Lung microvascular endothelial cell (primary cell): ENCODE measurements around the gene RABL3. TPM values are rescaled to one million over a fixed set of nuclear protein-coding genes. Genes with fewer than 3 reads are reported as not detected.
"Not testable (repeated sequence)": the region's sequence is repeated elsewhere in the genome, so short reads cannot be mapped to it uniquely, and the experiment has no call there.

Source experiments
- DNase-seq, 2 donors: peaks; one replicate each; pipeline versions ENCODE4 v3.0.0 to v3.0.0-alpha.2; 2010; ENCODE audit warnings: low read depth in 2 of 2
- total RNA-seq: library from RNA; depleted of rRNA; stranded (reverse); fragments of >200 nt; gene quantifications from 2 replicates; pipeline ENCODE4 v1.2.1, GENCODE V29; 2014

RABL3 gene
- total RNA-seq, 1 donor from 2014 or later, result 6.7 TPM

DNA sequence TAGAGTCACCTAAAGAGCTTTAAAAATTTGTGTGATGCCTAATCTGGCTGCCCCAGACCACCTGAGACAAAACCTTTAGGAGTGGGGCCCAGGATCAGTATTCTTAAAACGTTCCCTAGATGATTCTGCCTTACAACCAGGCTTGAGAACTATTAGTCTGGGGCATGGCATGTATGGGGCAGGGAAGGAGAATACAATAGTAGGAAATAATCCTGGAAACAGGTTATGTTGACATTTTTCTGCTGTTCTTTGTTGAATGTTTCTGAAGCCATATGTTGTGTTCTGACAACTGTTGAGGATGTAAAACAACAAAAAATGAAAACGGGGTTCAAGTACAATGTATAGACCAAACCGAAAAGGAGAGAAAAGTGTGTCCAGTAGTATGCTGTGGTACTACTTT is 3.1 kb upstream of the RABL3 start:
- peak; percentile 26 to 55 for DNase-seq

DNA sequence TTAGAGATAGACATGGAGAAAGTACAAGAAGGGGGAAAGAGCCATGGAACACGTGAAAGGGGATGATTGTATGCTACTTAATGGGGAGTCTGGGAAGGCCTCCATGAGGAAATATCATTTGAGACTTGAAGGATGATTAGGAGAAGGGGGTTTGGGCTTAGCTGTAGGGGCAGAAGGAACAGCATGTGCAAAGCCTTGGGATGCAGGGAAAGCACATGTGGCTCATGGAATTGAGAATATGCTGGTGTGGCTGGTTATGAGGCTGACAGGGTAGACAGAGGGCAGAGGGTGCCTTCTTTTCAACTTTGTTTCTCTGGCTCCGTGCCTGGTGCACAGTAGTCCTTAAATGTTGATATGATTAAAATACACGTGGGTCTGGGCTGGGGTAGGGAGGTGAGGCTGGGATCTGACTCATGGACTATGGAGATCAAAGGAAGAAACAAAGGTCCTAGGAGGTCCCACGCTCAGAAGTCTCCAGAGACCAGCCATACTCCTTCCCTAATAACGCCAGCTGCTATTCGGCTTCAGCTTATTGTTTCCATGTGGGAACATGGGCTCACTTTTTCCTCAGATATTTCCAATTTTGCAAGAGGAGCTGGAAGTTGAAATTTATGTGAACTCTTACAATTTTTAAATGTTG is 1.4 kb upstream of the RABL3 start:
- peak; percentile 1 to 28 for DNase-seq

DNA sequence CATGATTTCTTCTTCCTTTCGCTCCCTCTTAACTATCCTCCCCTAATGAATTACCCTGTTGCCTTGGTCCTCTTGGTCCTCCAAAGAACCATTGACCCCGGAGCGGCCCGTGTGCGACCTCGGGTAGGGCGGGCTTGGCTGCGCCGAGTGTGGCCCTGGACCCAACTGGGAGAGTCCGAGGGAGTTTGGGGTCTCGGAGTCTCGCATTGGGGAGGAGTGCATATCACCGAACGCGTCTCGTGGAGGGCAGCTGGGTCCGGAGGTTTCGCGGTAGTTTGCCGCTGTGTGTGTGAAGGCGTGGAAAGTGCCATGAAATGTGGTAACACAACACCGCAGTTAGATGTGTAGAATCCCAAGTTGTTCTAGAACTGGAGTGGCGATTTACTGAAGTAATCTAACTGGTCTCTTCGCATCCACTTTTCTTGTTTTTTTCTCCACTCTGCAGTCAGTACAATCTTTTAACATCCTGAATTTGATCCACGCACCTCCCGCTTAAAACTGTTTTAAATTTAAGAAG is 591 bp upstream of the RABL3 start:
- DNase-seq, result peak; percentile 43 to 45

DNA sequence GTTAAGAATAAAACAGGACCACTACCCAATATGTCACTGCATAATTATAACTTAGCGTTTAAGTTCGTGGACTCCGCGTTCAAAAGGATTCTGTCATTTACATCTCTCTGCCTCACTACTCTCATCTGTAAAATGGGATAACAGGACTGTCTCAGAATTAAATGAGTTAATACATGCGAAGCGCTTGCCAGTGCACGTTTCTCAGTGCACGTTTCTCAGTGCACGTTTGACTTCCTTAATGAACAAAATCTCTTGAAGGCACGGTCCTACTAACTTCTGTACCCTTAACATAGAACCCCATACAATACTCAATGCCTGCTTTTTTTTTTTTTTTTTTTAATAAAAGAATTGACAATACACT is 499 bp downstream of the RABL3 start:
- no peak for DNase-seq

DNA sequence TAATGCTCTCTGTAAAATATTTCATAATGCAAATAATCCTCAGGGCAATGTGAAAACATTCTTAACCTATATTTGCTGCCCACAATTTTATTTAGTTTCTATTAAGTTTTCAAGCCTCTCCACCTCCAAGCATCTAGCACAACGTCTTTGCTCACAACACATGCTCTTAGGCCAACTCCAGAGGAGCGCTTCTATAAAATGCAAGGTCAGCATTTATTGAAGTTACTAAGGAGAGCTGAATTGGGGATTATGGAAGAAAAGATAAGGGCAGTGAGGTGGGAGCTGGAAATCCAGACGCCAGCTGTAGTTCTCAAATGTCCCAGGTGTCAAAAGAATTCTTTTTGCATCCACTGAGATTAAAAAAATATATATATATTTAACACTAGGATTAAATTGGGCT is 996 bp downstream of the RABL3 start:
- no peak for DNase-seq

DNA sequence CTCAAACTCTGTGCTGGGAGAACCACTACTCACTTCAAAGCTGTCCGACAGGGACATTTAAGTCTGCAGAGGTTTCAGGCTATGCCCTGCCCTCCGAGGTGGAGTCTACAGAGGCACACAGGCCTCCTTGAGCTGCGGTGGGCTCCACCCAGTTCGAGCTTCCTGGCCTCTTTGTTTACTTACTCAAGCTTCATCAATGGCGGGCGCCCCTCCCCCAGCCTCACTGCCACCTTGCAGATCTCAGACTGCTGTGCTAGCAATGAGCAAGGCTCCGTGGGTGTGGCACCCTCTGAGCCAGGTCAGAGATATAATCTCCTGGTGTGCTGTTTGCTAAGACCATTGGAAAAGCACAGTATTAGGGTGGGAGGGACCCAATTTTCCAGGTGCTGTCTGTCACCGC is 4.3 kb downstream of the RABL3 start:
- DNase-seq, result not testable (repeated sequence)

DNA sequence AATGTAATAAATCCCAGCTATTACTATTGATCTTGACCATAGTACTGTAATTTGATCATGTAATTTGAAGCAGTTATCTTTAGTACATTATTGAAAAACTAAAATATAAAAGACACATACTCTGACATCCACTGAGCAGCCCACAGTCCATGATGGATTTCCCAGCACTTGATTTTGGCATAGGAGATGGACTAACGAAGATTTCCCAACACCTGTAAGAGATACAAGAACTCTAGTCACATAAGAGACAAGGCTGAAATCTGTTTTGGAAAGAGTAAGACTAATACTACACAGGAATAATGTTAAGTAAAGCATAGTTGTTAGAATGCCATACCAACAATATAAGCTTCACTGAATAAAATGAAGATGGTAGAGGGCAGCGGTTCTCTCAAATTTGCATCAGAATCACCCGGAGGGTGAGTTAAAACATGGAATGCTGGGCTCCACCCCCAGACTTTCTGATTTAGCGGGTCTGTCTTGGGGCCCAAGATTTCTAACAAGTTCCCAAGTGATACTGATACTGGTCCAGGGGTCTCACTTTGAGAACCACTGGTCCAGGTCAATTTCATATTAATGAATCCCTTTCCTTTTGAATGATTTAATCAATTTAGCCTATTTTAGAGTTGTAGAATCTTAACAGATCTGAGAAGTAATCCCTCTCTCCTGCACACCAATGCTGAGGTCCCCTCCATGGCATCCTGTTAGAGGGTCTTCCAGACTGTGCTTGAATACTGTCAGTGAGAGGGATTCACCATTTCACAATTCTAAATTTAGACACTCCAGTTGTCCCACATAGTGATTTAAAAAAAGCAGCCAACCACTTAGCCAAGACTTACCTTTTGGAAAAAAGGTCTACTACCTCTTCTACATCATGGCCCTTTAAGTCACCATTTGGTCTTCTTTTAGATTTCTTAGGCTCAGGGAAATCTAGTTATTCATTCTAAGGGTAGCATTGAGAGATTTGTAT is 11.5 kb downstream of the RABL3 start:
- DNase-seq, result no peak

DNA sequence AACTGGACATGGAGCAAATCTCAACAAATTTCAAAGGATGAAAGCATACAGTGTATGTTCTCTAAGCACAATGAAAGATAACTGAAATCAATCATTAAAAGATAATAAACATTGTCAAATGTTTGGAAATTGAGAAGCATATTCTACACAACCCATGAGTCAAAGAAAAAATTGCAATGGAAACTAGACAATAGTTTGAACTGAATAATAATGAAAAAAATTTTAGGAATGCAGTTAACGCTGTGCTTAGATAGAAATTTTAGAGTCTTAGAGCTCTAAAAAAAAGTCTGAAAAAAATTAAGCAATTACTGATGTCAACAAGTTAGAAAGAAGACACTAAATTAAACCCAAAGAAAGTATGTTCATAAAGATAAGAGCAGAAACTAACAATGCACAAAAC is 15.5 kb downstream of the RABL3 start:
- DNase-seq, result no peak

DNA sequence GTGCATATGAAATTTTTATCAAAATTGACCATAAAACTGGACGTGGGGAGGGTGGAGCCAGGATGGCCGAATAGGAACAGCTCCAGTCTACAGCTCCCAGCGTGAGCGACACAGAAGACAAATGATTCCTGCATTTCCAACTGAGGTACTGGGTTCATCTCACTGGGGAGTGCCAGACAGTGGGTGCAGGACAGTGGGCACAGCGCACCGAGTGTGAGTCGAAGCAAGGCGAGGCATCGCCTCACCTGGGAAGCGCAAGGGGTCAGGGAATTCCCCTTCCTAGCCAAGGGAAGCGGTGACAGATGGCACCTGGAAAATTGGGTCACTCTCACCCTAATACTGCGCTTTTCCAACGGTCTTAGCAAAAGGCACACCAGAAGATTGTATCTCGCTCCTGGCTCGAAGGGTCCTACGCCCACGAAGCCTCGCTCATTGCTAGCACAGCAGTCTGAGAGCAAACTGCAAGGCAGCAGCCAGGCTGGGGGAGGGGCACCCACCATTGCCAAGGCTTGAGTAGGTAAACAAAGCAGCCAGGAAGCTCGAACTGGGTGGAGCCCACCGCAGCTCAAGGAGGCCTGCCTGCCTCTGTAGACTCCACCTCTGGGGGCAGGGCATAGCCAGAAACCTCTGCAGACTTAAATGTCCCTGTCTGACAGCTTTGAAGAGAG is 23.0 kb downstream of the RABL3 start:
- peak in 1 of 2 donors; percentile 27 for DNase-seq

DNA sequence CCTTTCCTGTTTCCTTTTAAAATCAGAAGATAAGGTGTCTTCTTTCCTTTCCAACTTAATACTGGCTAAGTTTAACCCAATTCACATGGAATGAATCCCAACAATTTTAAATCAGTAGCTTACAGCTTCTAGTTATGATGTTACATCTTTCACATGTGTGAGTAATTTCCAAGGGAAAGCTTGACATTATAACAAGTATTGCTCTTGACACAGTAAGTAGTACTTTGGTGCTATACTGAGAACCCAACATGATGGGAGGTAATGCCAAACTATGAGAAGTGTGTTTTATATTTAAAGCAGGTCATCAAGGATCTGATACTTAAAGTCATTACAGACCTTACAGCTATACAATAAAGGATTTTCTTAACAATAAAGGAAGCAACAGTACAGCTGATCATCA is 29.1 kb downstream of the RABL3 start:
- DNase-seq, result no peak

DNA sequence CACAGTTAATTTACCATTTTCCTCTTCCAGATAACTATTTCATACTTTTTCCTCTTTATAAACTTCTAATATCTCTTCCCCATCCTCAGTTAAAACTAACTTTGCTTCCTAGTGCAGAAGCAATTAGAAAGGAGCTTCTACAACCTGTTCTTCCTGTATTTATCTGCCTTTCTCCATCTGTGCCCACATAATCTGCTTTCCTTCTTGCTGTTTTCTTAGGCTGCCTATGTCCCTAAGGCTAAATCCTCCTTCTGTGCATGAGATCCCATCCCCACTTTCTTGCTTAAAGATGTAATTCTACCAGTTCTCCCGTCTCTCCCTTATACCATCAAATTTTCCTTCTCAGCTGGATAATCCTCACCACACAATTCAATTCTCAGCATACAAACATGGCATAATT is 31.9 kb downstream of the RABL3 start:
- DNase-seq, result no peak

DNA sequence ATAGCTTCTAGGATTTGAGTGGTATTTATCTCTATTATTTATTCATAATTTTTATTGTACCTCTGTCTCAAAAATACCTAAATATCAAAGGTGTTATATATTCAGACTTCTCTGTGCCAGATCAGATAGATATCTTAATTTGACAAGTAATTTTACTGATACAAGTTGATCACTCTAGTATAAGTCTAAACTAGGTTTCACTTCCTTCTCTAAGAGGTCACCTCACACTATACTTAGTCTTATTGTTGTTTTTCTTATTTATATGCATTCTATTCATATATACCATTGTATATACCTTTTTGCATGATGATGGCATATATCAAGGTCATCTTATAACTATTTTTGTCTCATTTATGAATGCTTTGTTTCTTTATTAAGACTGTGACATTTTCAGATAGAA is 33.9 kb downstream of the RABL3 start:
- no peak for DNase-seq

DNA sequence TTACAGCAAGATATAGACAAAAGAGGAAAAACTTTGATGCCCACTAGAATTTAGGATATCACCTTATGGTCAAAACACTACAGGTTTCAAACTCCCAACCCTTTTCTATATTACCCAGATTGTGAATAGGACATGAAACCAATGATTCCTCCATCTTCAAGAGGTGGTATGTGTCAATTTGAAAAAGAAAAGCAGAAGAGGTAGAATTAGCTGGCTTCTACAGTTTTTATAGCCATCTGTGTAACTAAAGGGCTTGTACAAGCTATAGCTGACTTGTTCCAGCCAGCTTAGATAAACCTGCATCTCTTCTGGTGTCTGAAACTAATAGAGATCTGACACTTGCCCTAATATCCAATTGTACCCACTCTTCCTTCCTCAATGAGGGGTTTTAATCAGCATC is 35.4 kb downstream of the RABL3 start:
- no peak for DNase-seq

DNA sequence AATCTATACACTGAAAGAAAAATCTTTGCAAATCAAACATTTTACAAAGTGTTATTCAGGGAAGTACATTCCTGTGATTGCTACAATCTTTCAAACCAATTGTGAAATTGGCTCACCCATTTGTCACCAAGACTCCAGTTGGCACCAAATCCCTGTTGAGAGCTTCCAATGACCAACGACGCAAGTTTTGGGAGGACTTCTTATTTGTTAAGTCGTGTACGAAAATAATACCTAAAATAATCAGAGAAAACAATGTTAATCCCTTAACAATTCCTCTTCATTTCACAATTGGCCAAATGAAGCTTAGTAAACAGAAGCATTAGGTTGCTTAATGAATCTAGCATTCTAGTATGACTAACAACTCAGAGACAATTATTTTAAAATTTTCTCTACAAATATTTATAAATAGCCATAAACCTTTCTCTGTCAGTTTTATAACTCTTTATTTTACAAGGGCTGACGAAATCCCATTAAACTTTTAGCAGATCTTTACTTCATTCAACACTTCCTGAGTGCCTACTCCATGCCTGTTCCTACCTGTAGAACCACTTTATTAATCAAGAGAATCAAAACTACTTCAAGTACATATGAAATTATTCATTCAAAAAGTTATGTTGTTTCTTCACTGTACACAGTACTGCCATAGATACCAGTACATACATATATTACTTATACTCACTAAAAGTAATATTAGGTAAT is 36.3 kb downstream of the RABL3 start:
- no peak for DNase-seq

DNA sequence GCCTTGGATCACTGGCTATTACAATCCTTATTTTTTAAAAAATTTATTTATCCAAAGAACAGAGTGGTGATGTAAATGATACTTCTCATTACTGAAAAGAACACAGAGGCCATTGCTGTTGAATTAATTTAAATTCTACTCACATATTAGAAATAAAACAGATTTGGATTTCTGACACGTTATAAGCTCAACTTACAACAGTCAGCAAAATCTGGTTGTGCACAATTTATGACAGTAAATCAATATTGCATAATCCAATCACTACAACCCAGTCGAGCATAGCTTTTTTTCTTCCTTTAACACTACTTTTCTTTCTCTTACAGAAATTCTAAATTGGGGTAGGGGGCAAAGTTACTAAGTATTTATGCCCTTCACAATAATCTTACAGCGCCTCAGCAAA is 43.0 kb downstream of the RABL3 start:
- no peak for DNase-seq

DNA sequence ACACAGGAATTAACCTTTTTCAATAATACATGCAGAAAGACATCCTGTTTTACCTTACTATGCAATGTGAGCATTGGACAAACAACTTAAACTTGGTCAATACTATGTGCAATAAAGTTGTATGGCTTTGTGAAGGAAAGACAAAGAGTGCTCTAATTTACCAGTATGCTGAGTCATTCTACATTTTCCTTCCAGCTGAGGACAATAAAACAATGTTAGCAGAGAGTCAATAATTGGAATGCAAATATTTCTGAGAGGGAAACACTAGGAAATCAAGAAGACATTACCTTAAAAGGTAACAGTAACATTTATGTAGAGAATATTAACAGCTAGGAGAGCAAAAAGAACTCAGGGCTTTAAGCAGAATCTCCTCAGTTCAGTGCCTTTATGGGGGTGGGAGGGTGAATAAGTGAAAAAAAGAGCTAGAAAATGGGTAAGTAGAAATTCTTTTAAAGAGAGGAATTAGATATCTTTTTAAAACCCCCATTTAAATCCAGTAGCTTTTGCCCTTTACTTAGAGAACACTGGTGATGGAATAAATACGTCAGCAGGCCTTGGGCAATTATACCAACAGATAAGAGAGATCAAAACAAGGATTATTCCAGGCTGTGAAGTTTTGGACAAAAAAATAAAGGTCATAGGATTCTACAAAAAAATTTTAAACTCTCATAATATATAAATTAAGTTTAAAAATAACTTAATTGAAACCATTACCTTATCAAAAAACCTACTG is 48.7 kb downstream of the RABL3 start:
- DNase-seq, result peak; percentile 47 to 60

DNA sequence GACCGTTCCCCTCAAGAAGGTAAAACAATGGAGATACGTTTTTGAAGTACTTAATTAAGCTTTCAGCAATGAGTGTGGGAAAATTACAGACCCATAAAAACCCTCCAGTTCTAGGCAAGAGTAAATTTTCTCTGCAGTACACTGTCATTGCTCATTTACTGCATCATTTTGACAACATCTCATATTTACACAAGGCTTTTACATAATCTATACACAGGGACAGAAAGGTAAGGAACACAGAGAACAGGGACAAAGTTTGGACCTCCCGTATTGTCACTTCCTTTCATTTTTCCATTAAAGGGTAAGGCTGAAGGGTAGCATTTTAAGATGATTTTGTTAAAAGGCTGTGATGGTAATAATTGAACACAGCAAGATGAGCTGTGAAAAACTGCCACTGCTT is 52.9 kb downstream of the RABL3 start:
- no peak for DNase-seq

DNA sequence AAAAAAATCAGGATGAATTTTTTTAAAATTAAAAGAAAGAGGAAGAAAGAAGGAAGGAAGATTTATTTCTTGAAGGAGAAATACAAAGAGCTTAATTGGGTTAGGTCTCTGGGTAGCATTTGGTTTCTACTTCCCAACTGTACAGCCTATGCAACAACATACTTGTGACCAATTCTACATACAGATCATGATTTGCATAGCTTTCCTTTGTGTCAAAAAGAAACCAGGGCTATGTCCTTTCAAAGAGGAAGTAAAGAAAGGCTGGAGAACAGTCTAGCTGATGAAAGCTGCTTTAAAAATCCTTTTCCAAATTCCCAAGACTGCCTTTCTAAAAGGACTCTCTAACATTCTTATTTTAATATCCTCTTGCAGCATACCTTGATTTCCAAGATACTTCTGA is 54.2 kb downstream of the RABL3 start:
- no peak for DNase-seq

DNA sequence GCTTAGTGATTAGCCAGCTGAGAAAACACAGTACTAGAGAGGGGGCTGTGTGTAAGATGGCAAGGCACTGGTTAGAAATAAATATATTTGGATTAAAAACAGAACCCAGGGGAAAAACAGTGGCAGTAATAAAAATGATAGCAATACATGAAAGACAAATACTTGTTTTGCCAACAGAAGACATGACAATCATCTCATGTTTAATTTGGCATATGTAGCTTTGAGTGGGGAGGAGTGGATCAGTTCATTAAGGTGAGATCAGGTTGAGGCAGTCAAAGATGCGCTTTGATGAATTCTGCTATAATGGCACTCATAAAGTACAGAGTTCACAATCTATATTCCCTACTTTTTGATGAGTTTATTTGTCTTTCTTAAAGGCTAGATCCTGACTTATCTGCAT is 56.9 kb downstream of the RABL3 start:
- no peak for DNase-seq

DNA sequence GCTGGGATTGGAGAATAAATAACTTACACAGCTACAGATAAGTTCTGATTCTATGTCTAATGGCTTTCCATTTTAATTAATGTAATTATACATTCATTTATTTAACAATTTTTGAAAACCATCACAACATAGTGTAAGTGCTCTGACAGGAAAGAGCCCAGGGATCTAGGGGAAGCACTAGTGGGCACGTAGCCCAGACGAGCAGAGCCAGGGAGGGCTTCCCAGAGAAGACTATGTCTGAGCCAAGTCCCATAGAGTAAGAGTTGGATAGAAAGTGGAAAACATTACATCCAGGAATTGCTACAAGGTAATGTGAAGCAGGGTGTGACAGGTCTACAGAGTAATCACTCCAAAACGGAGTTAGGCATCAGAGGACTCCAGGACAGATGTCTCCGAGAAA is 57.4 kb downstream of the RABL3 start:
- DNase-seq, result peak; percentile 24 to 68
